Mucosa of descending colon (tissue), 3 donors: Measurements from ENCODE around the gene CCDC57. TPM values are rescaled to one million over a fixed set of nuclear protein-coding genes. Genes with fewer than 3 reads are reported as not detected.
A peak's percentile ranks its signal among the peaks of the same experiment; 100 is the strongest.

Experiments
- ATAC-seq: fragments of 200-7000 bp; cut with Tn5 transposase; one replicate; pipeline ENCODE4 v1.9.1; 2020; ENCODE audit warnings: mild to moderate bottlenecking, moderate library complexity
- DNase-seq, 3 donors: peaks; one replicate each; pipeline ENCODE4 v3.0.0-alpha.2; 2020
- H3K36me3 ChIP-seq: fragments of 200-600 bp; one replicate; pipeline ENCODE4 v1.8.0; 2021; ENCODE audit warnings: low read depth, mild to moderate bottlenecking
- H3K4me1 ChIP-seq: fragments of 200-600 bp; one replicate; pipeline ENCODE4 v1.8.0; 2021; ENCODE audit warnings: low read depth, mild to moderate bottlenecking
- H3K4me3 ChIP-seq: fragments of 200-600 bp; one replicate; pipeline ENCODE4 v1.8.0; 2021; ENCODE audit warnings: mild to moderate bottlenecking
- H3K9me3 ChIP-seq: fragments of 200-600 bp; one replicate; pipeline ENCODE4 v1.8.0; 2021; ENCODE audit warnings: mild to moderate bottlenecking
- CTCF ChIP-seq: fragments of 200-600 bp; IDR thresholded peaks from one replicate; pipeline ENCODE4 v1.8.0; 2022; ENCODE audit warnings: antibody characterized with exemption, mild to moderate bottlenecking
- intact Hi-C, 2 donors: fragments of 100-400 bp; cut with DNase I in 1 of 2; cut with micrococcal nuclease in 1 of 2; formaldehyde crosslinking; loops; one replicate each; pipeline versions ENCODE4 v1.11.0 to v1.11.1; 2022; cut with DNase I, micrococcal nuclease
- total RNA-seq, 3 donors: library from RNA; stranded (reverse); fragmentation: NEBNext Ultra II Directional in 2 of 3; extraction: Animal tissue kit (Norgen Biotek cat#: 25700) in 2 of 3; gene quantifications; one replicate each; pipeline versions ENCODE4 v1.2.1 to v1.2.4, GENCODE V29; 2021 to 2023
- donor health status: DM: no; HTN: no; CAD: no; lungs with moderate emphysema.
- donor health status: DM: no; HTN: no; CAD: no.
- donor health status: DM: no; HTN: yes; CAD: no.

CCDC57 gene
- total RNA-seq, 3 donors from 2014 or later: 41.3 to 46.3 (median 45.4) TPM

- Histone ChIP-seq H3K9me3 (no peaks in the 10 kb centered on the region), H3K4me3 (no peak overlapping the region), H3K4me1 (peaks cover 21% of the 10 kb centered on the region), H3K36me3 (peaks cover 9% of the 10 kb centered on the region)
- intact Hi-C loops: no loop called here
- peak in 2 of 3 donors; percentile 31 to 56 for DNase-seq
- no peak for TF ChIP-seq CTCF
- ATAC-seq: no peak
Measured at GRCh38 chr17:82094931-82095776, 117.5 kb downstream of the CCDC57 start.

- peaks cover 21% of the 10 kb centered on the region for H3K36me3 ChIP-seq
- H3K4me1 ChIP-seq: peaks cover 9% of the 10 kb centered on the region
- intact Hi-C loops: no loop called here
- ATAC-seq (no peak), DNase-seq (peak in 2 of 3 donors; percentile 19 to 52)
- no peak for TF ChIP-seq CTCF
- no peaks in the 10 kb centered on the region for H3K9me3 ChIP-seq
- H3K4me3 ChIP-seq: no peak overlapping the region
Measured at GRCh38 chr17:82092995-82093751, 119.5 kb downstream of the CCDC57 start.

- Histone ChIP-seq H3K9me3 (no peaks in the 10 kb centered on the region), H3K36me3 (peaks cover 24% of the 10 kb centered on the region), H3K4me3 (no peak overlapping the region), H3K4me1 (peaks cover 9% of the 10 kb centered on the region)
- intact Hi-C loops: no loop called here
- ATAC-seq: no peak
- peak in 1 of 3 donors; percentile 17 for DNase-seq
- TF ChIP-seq CTCF: no peak
Measured at GRCh38 chr17:82092628-82092994, 120.0 kb downstream of the CCDC57 start.

- peak in 1 of 3 donors; percentile 38 for DNase-seq
- intact Hi-C loops: no loop called here
- H3K4me3 ChIP-seq: no peak overlapping the region
- H3K36me3 ChIP-seq: peaks cover 24% of the 10 kb centered on the region
- H3K4me1 ChIP-seq: peaks cover 9% of the 10 kb centered on the region
- no peak for ATAC-seq
- H3K9me3 ChIP-seq: no peaks in the 10 kb centered on the region
- TF ChIP-seq CTCF: no peak
Measured at GRCh38 chr17:82092094-82092586, 120.5 kb downstream of the CCDC57 start.

GRCh38 chr17:82091264-82092066 is 121.2 kb downstream of the CCDC57 start:
- ATAC-seq (no peak), DNase-seq (peak in 2 of 3 donors; percentile 25 to 39)
- intact Hi-C loops: no loop called here
- peaks cover 24% of the 10 kb centered on the region for H3K36me3 ChIP-seq
- H3K9me3 ChIP-seq: no peaks in the 10 kb centered on the region
- peaks cover 3% of the 10 kb centered on the region for H3K4me1 ChIP-seq
- no peak overlapping the region for H3K4me3 ChIP-seq
- no peak for TF ChIP-seq CTCF
